MM.1S (cell line): Measurements from ENCODE around the gene AHCYL1.

ENCODE experiments used
- CTCF ChIP-seq: fragments of 300-600 bp; sonication (generic); IDR thresholded peaks from 2 replicates; pipeline ENCODE4 v1.5.1; 2016; ENCODE audit warnings: antibody characterized with exemption, low read length, mixed read lengths
- EZH2 ChIP-seq: fragments of 300-600 bp; sonication (generic); optimal IDR thresholded peaks from 2 replicates; pipeline ENCODE3; 2017; ENCODE audit warnings: low read depth, mild to moderate bottlenecking, antibody characterized with exemption, low read length, mixed read lengths

GRCh38 chr1:110006516-110006915 is 22.0 kb downstream of the AHCYL1 start:
- TF ChIP-seq EZH2: no peak
- TF ChIP-seq CTCF: no peak
